HG03025 (cell line): Measurements from ENCODE around the gene FAM136A.
"Not testable (repeated sequence)": the region's sequence is repeated elsewhere in the genome, so short reads cannot be mapped to it uniquely, and the experiment has no call there.

Source experiments
- ATAC-seq: cut with Tn5 transposase; IDR thresholded peaks from one replicate; pipeline ENCODE4 v1.9.1; 2021; ENCODE audit warnings: mild to moderate bottlenecking, moderate library complexity; ENCODE audit not compliant: unreplicated experiment, low FRiP score

The FAM136A gene

GRCh38 chr2:70301344-70302194 lies at the start of gene FAM136A:
FAM136A (minus strand) TSS chr2:70302067; CDS start chr2:70302011, 56 bp downstream.
- ATAC-seq = peak; percentile 66

GRCh38 chr2:70349921-70350685 lies 48.2 kb upstream of the FAM136A start:
- no peak for ATAC-seq

GRCh38 chr2:70347831-70348230 lies 46.0 kb upstream of the FAM136A start:
- ATAC-seq = no peak

- ATAC-seq = no peak
Observed at GRCh38 chr2:70344195-70344594, 42.3 kb upstream of the FAM136A start.

GRCh38 chr2:70341477-70341765 lies 39.6 kb upstream of the FAM136A start:
- ATAC-seq = no peak

- ATAC-seq = no peak
Observed at GRCh38 chr2:70340761-70341476, 39.1 kb upstream of the FAM136A start.

- ATAC-seq = no peak
Observed at GRCh38 chr2:70340075-70340474, 38.2 kb upstream of the FAM136A start.

GRCh38 chr2:70336552-70336951 lies 34.7 kb upstream of the FAM136A start:
- no peak for ATAC-seq

- ATAC-seq = no peak
Observed at GRCh38 chr2:70331012-70331411, 29.1 kb upstream of the FAM136A start.

GRCh38 chr2:70330476-70330875 lies 28.6 kb upstream of the FAM136A start:
- ATAC-seq = no peak

GRCh38 chr2:70328921-70329561 lies 27.2 kb upstream of the FAM136A start:
- no peak for ATAC-seq

- ATAC-seq = no peak
Observed at GRCh38 chr2:70325875-70326274, 24.0 kb upstream of the FAM136A start.

- no peak for ATAC-seq
Observed at GRCh38 chr2:70322518-70322917, 20.7 kb upstream of the FAM136A start.

- no peak for ATAC-seq
Observed at GRCh38 chr2:70321370-70321769, 19.5 kb upstream of the FAM136A start.

GRCh38 chr2:70314640-70315039 lies 12.8 kb upstream of the FAM136A start:
- ATAC-seq = no peak

- no peak for ATAC-seq
Observed at GRCh38 chr2:70312560-70312959, 10.7 kb upstream of the FAM136A start.

- no peak for ATAC-seq
Observed at GRCh38 chr2:70310899-70311298, 9.0 kb upstream of the FAM136A start.

GRCh38 chr2:70305531-70305930 lies 3.7 kb upstream of the FAM136A start:
- no peak for ATAC-seq

- no peak for ATAC-seq
Observed at GRCh38 chr2:70304498-70304897, 2.6 kb upstream of the FAM136A start.

- ATAC-seq = no peak
Observed at GRCh38 chr2:70303186-70303585, 1.3 kb upstream of the FAM136A start.

- ATAC-seq = not testable (repeated sequence)
Observed at GRCh38 chr2:70302195-70302546, 304 bp upstream of the FAM136A start.
